GM19193 (cell line): ENCODE data around the gene CPED1.

Source experiments
- POLR2A ChIP-seq: IDR thresholded peaks from 4 replicates; pipeline ENCODE4 v1.6.1; 2011; ENCODE audit not compliant: insufficient read depth, insufficient read length; ENCODE audit errors: extremely low read depth

Gene CPED1

DNA sequence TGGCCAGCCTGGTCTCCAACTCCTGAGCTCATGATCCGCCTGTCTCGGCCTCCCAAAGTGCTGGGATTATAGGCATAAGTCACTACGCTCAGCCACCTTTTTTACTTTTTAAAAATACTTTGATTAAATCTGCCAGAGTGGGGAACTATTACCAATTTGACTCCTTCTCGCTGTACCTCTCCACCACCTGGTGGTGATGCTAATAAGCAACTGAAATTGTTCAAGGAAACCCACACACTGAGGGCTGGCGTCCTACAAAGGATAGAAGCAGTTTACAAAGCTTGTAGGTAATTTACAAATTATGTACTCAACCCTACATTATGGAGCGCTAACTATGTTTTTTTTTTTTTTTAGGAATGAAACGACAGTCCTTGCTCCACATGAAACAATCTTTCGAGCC, 111.1 kb downstream of the CPED1 start:
- TF ChIP-seq POLR2A = no peak

DNA sequence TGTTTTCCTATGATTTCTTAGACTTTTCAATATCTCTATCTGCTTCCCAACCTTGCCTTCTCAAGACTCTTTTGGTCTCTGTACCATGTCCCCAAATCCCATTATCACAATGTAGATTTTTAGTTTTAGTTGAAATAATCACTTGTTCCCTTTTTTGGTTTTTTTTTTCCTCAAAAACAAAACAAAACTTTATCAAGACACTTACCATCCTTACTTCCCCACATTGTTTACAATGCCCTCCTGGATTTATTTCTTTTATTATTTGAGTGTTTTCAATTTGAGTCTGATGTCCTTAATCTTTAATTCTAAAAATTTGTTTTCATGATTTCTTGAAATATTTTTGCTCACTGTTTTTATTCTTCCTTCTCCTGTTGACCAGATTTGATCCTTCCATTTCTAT, 112.6 kb downstream of the CPED1 start:
- TF ChIP-seq POLR2A = no peak

DNA sequence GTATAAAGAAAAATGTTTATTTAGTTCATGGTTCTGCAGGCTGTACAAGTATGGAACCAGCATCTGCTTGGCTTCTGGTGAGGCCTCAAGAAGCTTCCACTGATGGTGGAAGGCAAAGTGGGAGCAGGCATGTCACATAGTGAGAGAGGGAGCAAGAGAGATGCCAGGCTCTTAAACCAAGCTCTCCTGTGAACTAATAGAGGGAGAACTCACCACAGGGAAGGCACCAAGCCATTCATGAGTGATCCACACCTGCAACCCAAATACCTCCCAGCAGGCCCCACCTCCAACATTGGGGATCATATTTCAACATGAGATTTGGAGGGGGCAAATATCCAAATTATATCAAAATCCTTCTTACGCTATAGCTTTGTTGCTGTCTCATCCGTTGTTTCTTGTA, 113.1 kb downstream of the CPED1 start:
- TF ChIP-seq POLR2A = no peak

DNA sequence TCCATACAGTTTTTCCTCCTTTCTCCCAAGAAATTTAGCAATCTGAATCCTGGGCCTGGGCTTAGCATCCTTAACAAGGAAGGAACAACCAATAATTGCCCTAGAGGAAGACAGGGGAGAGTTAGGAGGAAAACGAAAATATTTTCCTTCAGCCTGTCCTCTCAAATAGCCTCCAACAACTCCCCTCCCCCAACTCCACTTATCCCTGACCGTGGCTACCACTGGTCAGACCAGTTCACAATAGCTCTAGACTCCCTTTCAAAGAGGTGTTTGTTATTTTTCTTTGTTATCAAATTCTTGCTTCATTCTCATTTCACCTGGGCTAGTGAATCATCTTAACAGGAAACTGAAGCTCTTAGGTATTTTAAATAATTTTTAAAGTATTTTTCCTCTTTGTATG, 114.1 kb downstream of the CPED1 start:
- no peak for TF ChIP-seq POLR2A

DNA sequence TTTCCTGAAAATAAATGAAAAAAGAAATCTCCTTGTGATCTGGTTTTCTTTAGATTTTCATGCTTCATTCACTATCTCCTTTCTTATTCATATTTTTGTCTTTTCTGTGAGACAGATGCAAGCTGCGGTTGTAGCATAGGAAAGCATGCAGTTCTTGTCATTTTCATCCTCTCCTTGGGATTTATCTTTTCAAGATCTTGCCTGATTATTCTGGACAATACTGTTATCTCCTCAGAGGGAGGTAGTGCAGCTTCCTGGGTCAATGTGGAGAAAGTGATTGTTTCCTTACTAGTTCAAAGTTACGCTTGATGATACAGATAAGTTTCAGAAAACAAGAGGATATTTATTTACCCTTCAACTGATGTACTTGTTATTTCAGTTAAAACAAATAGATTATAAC, 114.6 kb downstream of the CPED1 start:
- TF ChIP-seq POLR2A = no peak

DNA sequence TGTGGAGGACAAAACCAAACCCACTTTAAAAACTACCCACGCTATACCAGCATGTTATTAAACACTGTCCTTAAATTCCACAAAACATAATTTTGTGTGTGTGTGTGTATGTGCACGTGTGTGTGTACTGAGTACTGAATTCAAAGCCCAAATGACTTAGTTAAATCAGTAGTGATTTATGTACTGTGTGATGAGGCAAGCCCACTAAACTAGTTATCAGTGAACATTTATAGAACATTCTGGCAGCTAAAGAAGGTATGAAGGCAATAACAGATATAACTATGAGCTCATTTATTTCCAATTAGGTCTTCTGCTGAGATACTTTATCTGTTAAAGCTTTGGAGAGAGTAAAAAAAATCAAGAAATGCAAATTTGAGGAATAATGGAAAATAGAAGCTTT, 115.1 kb downstream of the CPED1 start:
- no peak for TF ChIP-seq POLR2A

DNA sequence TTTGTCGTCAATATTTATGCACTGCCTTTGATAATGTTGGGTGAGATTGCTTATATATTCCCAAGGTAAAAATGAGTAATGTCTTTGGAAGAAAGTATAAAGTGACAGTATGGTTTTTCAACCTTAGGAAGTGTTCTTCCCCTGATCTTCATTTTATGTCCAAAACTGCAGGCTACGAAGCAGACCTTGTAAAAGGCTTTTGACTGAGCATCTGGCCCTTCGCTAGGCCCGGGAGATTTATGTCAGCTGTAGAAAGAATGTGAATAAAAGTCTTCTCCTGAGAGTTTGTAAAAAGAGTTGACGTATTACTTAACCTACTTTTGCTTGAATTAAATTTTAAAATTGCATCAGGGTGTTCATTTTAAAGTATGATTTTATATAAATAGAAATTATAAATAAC, 116.8 kb downstream of the CPED1 start:
- no peak for TF ChIP-seq POLR2A

DNA sequence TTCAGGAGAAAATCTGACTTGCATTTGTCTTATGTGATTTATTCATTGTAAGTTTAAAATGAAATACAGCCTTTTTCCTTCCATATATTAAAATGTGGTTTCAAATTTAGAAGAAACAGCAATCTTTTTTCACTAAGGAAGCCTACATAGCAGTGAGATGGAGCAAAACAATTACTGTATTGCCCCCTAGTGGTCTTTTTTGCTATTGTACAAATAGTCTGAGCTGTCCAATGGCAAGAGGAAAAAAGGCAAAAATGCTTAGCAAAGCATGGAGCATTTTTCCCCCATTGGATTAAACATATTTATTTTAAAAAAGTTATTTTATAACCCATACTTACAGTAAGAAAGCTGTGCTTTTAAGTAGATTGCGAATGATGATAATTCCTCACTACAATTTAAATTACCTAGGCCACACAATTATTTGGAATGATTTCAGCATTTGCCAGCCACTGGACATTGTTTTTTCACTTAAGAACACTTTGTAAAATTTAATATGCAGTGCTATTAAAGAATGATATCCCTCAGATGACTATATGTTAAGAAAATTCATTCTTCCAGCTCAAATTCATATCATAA, 119.5 kb downstream of the CPED1 start:
- no peak for TF ChIP-seq POLR2A

DNA sequence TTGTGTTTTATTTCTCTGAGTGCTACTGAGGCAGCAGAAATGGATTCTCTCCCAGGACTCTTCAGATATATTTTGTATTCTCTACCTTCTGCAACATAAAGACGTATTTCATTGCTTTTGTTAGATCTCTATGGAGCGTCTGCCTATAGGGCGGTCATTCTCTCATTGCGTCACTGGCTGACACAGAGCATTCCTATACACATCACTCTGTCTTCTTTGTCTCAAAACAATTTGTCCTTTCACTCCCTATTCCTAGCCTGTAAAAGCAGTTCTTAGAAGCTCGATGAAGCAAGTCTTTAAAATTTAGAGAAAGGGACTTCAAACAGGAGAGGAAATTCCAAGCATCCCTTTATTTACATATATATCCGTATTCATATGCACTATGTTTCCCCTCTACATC, 120.6 kb downstream of the CPED1 start:
- no peak for TF ChIP-seq POLR2A

DNA sequence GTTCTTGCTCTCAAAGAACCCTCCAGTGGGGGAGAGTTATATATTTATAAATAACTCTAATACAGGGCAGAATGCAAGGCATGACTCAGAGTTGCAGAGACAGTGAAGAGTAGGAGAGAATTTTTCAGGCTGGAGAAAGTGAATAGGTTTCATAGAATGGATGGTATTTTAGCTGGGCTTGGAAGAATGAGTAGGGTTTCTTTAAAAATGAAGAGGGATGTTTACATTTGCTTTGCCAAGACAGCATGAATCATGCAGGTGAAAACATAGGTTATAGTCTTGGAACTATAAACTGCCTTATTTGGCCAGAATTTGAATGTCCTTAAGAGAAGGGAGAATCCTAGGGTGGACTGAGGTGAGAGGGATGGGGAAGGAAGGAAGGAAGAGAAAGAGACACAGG, 124.8 kb downstream of the CPED1 start:
- no peak for TF ChIP-seq POLR2A

DNA sequence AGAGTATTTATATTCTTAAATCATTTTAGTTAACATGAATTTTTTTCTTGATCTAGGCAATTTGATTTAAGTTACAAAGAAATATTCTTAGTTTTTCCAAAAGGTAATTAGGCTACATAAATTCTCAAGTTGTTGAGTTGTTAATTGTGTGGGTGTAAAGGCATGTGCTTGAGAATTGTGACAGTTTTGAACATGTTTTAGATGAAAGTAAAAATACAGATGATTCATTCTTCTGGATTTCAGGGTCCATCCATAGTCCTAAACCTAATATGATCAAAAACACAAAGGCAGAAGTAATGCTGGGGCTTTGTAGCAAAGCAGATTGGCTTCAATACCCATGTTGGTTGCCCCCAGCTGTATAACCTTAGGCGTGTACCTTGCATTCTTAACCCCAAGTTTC, 127.9 kb downstream of the CPED1 start:
- TF ChIP-seq POLR2A = no peak

DNA sequence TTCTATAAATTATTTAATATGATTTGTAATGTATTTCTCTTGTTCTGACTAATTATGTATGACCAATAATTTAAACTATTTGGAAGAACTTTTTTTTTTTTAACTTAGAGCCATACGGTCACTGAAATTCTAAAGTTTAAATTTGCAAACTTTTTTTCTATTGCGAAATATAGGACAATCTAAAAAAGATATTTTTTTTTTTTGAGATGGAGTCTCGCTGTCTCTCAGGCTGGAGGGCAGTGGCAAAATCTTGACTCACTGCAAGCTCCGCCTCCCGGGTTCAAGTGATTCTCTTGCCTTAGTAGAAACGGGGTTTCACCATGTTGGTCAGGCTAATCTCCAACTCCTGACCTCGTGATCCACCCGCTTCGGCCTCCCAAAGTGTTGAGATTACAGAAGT, 130.5 kb downstream of the CPED1 start:
- TF ChIP-seq POLR2A = no peak

DNA sequence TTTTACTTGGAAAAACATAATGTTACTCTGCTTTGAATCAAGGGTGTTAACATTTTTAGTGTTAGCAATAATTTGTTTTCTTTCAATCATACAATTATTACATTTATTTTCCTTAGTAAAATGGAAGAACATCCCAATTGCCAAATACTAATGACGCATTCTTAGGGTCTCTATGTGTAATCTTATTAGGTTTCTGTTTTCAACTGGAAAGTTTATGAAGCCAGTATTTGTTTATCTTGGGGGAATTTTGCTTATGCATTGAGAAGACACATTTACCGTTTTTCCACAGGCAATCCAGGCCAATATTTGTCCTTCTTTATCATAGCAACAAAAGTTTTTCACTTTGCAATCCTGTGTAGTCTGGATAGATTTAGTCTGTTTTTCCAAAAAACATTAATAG, 134.5 kb downstream of the CPED1 start:
- no peak for TF ChIP-seq POLR2A

DNA sequence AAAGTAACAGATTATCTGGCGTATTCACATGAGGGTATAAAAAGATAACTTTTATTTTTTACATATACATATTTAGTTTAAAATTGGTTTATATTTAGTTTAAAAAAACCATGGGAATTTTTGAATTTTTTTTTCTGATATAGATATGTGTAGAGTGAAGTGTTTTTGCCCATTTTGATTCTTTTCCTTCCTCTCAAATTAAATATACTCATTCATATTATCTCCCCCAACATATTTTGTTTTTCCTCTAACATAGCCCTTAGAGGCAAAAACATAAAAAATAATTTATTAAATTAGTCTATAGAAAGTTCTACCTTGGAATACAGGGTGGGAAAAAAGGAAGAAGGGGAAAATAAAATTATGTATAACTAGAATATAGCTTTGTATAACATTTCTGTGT, 137.7 kb downstream of the CPED1 start:
- no peak for TF ChIP-seq POLR2A

DNA sequence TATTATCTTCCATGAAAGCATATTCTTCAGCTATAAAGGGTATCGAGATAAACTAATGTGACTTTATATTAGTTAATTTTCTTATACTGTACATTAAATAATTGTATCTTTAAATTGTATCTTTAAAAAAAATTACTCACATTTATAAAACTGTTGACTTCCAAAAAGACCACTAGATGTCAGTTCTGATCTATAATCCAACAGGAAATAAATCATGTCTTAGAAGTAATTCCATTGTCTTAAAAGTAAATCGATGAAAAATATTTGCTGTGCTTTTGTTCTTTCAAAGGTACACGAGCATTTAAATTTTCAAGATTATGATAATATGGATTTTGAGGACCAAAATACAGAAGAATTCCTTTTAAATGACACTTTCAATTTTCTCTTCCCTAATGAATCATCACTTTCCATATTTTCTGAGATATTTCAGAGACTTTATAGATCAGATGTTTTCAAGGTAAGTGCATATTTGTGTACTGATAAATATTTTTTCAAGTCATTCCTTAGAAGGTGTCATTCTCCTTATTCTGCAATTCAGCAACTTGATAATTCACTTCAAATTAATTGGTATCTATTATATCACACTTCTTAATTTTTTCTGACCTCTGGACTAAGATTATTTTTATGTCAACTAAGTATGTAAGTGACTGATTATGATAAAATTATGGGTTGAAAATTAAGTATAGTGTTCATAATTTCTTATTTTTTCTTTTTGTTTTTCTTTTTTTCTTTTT, 138.5 kb downstream of the CPED1 start:
- TF ChIP-seq POLR2A = no peak

DNA sequence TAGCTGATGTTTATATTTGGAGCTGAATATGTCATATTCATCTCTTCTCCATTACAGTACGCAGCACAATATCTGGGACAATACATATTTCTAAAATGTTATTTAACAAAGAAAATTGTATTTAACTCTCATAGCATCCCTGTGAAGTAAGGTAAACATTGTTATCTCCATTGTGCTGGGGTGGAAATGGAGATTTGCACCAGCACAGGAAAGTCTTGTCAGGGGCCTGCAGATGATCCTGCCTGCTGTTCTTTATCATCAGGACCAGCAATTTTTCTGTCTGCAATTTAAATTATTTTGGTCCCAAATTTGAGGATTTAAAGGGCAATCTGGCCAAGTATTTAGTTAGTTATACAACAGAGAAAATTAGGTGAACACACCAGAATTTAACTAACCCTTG, 144.4 kb downstream of the CPED1 start:
- no peak for TF ChIP-seq POLR2A

DNA sequence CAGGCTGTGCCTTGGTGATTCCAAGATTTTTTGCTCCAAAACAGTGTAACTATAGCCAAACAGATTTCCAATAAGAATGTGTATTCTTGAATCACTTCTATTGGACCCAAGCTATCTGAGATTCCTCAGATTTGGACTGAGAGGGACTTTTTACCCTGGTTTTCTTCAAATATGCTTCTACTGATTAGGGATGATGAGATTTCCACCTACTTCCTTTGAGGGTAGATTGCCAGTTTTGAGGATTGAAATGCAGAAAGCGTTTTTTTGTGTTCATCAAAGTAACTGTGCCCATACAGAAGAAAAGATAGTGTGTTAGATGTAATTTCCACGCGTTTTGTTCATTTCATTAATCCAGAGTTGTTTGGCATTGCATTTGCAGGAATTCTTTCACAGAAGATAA, 144.9 kb downstream of the CPED1 start:
- TF ChIP-seq POLR2A = no peak

DNA sequence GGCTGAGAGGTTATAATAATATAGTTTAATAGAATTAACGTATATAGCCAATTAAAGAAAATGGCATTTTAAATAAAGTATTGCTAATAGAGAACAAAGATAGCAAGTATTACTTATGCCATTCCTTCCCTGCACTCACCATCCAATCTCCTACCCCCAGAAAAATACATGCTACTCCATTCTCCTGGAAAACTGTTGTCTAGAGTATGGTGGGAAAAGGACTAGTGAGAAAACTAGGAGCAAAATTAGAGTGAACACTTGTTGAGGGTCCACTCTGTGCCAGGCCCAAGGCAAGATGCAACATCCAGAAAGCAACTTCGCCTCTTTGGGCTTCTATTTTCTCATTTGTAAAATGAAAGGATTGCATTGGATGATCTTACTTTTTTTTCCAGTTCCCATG, 149.1 kb downstream of the CPED1 start:
- no peak for TF ChIP-seq POLR2A
